CD4-positive, alpha-beta T cell (primary cell): ENCODE data around the gene TPK1. TPM values are rescaled to one million over a fixed set of nuclear protein-coding genes. Genes with fewer than 3 reads are reported as not detected.

Source experiments
- ATAC-seq: fragments of 200-7000 bp; cut with Tn5 transposase; one replicate; pipeline ENCODE4 v1.10.0; 2022; ENCODE audit warnings: mild to moderate bottlenecking; ENCODE audit not compliant: poor library complexity
- CTCF ChIA-PET: fragments of 350-600 bp; sonication (Branson Sonifier 250); formaldehyde crosslinking; loops from one replicate; lab custom pipeline; 2021; ENCODE audit warnings: antibody characterized with exemption, inconsistent platforms; lab: Charles Lee
- POLR2A ChIA-PET: fragments of 350-600 bp; sonication (Branson Sonifier 250); formaldehyde crosslinking; loops from one replicate; lab custom pipeline; 2021; ENCODE audit warnings: antibody characterized with exemption, inconsistent platforms; lab: Charles Lee
- DNase-seq, 14 experiments: peaks; one replicate each; pipeline ENCODE4 v3.0.0-alpha.2; 2013 to 2020; ENCODE audit warnings: mixed read lengths in 2 of 14
- H3K27ac ChIP-seq, 2 donors: one replicate each; pipeline versions ENCODE4 v1.5.1 to v1.7.0; 2013; ENCODE audit warnings: low read length in 2 of 2, low read depth in 1 of 2, mild to moderate bottlenecking in 1 of 2
- H3K27me3 ChIP-seq, 2 experiments: 1 replicate in 1 of 2; 2 replicates in 1 of 2; pipeline versions ENCODE4 v1.6.1 to v1.7.0; 2013; ENCODE audit warnings: low read length in 2 of 2, control low read depth in 1 of 2, mild to moderate bottlenecking in 1 of 2, moderate library complexity in 1 of 2; ENCODE audit not compliant: insufficient read depth in 2 of 2, control insufficient read depth in 1 of 2
- H3K36me3 ChIP-seq: one replicate; pipeline ENCODE4 v1.6.1; 2013; ENCODE audit warnings: low read length, control low read depth; ENCODE audit not compliant: insufficient read depth
- H3K4me1 ChIP-seq: one replicate; pipeline ENCODE4 v1.6.1; 2013; ENCODE audit warnings: low read length, control low read depth; ENCODE audit not compliant: insufficient read depth
- H3K4me3 ChIP-seq: one replicate; pipeline ENCODE4 v1.5.1; 2013; ENCODE audit warnings: mild to moderate bottlenecking, low read length, moderate library complexity
- H3K9me3 ChIP-seq, 2 experiments: 1 replicate in 1 of 2; 2 replicates in 1 of 2; pipeline versions ENCODE4 v1.6.1 to v1.7.0; 2013; ENCODE audit warnings: low read length in 2 of 2, mild to moderate bottlenecking in 2 of 2, control low read depth in 1 of 2, moderate library complexity in 1 of 2; ENCODE audit not compliant: control insufficient read depth in 1 of 2, insufficient read depth in 1 of 2
- H3K27ac Mint-ChIP-seq: one replicate; pipeline ENCODE4 v1.8.0; 2020; ENCODE audit warnings: mixed read lengths
- H3K27me3 Mint-ChIP-seq: one replicate; pipeline ENCODE4 v1.8.0; 2021; ENCODE audit warnings: mixed read lengths
- H3K36me3 Mint-ChIP-seq: one replicate; pipeline ENCODE4 v1.8.0; 2021; ENCODE audit warnings: low read depth, mixed read lengths
- H3K4me1 Mint-ChIP-seq: one replicate; pipeline ENCODE4 v1.8.0; 2021; ENCODE audit warnings: low read depth, mixed read lengths
- H3K4me3 Mint-ChIP-seq: one replicate; pipeline ENCODE4 v1.8.0; 2020; ENCODE audit warnings: mild to moderate bottlenecking, mixed read lengths
- H3K9me3 Mint-ChIP-seq: one replicate; pipeline ENCODE4 v1.8.0; 2020; ENCODE audit warnings: mixed read lengths
- intact Hi-C, 2 experiments: fragments of 100-400 bp; cut with DNase I in 1 of 2; cut with micrococcal nuclease in 1 of 2; formaldehyde crosslinking; loops; one replicate each; pipeline versions ENCODE4 v1.15.1 to v1.9.0; 2023 to 2025; cut with DNase I, micrococcal nuclease
- total RNA-seq, 174 experiments: library from RNA in 2 of 174; stranded (reverse) in 2 of 174; gene quantifications; one replicate each; pipeline ENCODE4 v1.2.3 and lab custom pipeline; 2021 to 2026
- TF ChIP-seq, protein P1 (sequence below): fragments of 200-600 bp; IDR thresholded peaks from one replicate; pipeline ENCODE4 v1.8.0; 2022; ENCODE audit warnings: antibody characterized with exemption, mild to moderate bottlenecking

Gene TPK1
- total RNA-seq, 2 experiments from 2014 or later, result 17.1 to 17.8 TPM

DNA sequence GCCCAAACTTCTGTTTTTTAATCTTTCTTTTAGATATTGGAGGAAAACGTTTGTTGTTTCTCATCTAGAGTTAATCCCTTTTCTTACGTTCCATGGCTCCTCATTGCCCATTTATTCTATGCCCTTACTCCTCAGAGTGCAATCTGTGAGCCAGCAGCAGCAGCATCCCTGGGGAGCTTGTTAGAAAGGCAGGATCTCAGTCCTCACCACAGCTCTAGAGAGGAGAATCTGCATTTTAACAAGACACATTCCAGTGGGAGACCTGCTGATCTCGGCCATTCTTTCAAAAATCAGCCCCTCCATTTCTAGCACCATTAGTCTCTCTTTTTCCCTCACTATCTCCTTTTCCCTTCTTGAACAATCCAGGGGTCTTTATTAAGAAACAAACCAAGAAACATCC, 348.0 kb downstream of the TPK1 start:
- ChIA-PET POLR2A (no interaction called here), CTCF (no interaction called here)
- Histone ChIP-seq H3K27me3 (no peaks in the 10 kb centered on the region), H3K27ac (no peak overlapping the region), H3K4me3 (no peak overlapping the region), H3K9me3 (no peaks in the 10 kb centered on the region), H3K4me1 (no peaks in the 10 kb centered on the region), H3K36me3 (no peaks in the 10 kb centered on the region)
- TF ChIP-seq, protein P1, sequence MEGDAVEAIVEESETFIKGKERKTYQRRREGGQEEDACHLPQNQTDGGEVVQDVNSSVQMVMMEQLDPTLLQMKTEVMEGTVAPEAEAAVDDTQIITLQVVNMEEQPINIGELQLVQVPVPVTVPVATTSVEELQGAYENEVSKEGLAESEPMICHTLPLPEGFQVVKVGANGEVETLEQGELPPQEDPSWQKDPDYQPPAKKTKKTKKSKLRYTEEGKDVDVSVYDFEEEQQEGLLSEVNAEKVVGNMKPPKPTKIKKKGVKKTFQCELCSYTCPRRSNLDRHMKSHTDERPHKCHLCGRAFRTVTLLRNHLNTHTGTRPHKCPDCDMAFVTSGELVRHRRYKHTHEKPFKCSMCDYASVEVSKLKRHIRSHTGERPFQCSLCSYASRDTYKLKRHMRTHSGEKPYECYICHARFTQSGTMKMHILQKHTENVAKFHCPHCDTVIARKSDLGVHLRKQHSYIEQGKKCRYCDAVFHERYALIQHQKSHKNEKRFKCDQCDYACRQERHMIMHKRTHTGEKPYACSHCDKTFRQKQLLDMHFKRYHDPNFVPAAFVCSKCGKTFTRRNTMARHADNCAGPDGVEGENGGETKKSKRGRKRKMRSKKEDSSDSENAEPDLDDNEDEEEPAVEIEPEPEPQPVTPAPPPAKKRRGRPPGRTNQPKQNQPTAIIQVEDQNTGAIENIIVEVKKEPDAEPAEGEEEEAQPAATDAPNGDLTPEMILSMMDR, result no peak
- Mint-ChIP-seq H3K9me3 (no peaks in the 10 kb centered on the region), H3K27me3 (no peaks in the 10 kb centered on the region), H3K4me1 (no peaks in the 10 kb centered on the region), H3K36me3 (peaks cover 38% of the 10 kb centered on the region), H3K4me3 (no peak overlapping the region), H3K27ac (no peak overlapping the region)
- ATAC-seq (no peak), DNase-seq (no peak)
- intact Hi-C loops, result no loop called here

DNA sequence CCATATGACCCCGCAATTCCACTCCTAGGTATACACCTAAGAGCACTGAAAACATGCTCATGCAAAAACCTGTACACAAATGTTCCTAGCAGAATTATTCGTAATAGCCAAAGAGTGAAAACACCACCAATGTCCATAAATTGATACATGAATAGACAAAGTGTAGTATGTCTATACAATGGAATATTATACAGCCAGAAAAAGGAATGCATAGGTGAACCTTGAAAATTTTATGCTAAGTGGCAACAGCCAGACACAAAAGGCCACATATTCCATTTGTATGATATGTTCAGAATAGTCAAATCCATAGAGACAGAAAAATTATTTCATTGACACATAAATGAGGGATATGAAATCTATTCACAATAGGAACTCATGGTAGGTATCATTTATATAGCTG, 351.4 kb downstream of the TPK1 start:
- Histone ChIP-seq H3K27me3 (no peaks in the 10 kb centered on the region), H3K9me3 (no peaks in the 10 kb centered on the region), H3K27ac (no peak overlapping the region), H3K36me3 (no peaks in the 10 kb centered on the region), H3K4me1 (no peaks in the 10 kb centered on the region), H3K4me3 (no peak overlapping the region)
- CTCF ChIA-PET, result no interaction called here
- POLR2A ChIA-PET, result no interaction called here
- Mint-ChIP-seq H3K27ac (no peak overlapping the region), H3K9me3 (no peaks in the 10 kb centered on the region), H3K4me1 (no peaks in the 10 kb centered on the region), H3K27me3 (no peaks in the 10 kb centered on the region), H3K36me3 (peaks cover 27% of the 10 kb centered on the region), H3K4me3 (no peak overlapping the region)
- TF ChIP-seq, protein P1, result no peak
- intact Hi-C loops, result no loop called here
- ATAC-seq (no peak), DNase-seq (no peak)

DNA sequence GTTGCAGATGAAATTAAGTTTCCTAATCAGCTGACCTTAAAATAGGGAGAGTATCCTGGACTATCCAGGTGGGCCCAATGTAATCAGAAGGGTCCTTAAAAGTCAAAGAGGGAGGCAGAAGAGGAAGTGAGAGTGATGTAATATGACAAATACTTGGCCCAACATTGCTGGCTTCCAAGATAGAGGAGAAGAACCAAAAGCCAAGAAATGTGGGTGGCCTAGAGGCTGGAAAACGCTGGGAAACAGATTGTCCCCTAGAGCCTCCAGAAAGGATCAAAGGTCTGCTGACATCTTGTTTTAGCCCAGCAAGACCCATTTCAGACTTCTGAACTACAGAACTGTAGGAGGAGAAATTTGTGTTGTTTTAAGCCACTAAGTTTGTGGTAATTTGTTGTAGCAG, 352.7 kb downstream of the TPK1 start:
- H3K27ac Mint-ChIP-seq, result no peak overlapping the region
- H3K36me3 Mint-ChIP-seq, result peaks cover 21% of the 10 kb centered on the region
- Histone ChIP-seq H3K27ac (no peak overlapping the region), H3K4me3 (no peak overlapping the region), H3K4me1 (no peaks in the 10 kb centered on the region), H3K27me3 (no peaks in the 10 kb centered on the region), H3K36me3 (no peaks in the 10 kb centered on the region), H3K9me3 (no peaks in the 10 kb centered on the region)
- H3K9me3 Mint-ChIP-seq, result no peaks in the 10 kb centered on the region
- H3K4me3 Mint-ChIP-seq, result no peak overlapping the region
- POLR2A ChIA-PET, result no interaction called here
- TF ChIP-seq, protein P1, result no peak
- ATAC-seq, result no peak
- DNase-seq, result no peak
- no peaks in the 10 kb centered on the region for H3K27me3 Mint-ChIP-seq
- H3K4me1 Mint-ChIP-seq, result no peaks in the 10 kb centered on the region
- CTCF ChIA-PET, result interaction anchor here (1.0 kb wide), 1 partner anchor 12 kb away, joined by 3 read pairs; no protein-coding TSS in a partner anchor
- intact Hi-C loops, result no loop called here
